HepG2 (cell line): ENCODE measurements around the gene ZMPSTE24. TPM values are rescaled to one million over a fixed set of nuclear protein-coding genes. Genes with fewer than 3 reads are reported as not detected.

ENCODE experiments used
- AGO2 ChIP-seq: fragments of 200-400 bp; formaldehyde crosslinking; optimal IDR thresholded peaks from 2 replicates; pipeline ENCODE3; 2017; ENCODE audit warnings: mild to moderate bottlenecking, low read depth, low read length, moderate library complexity
- HDAC1 ChIP-seq: sonication (generic); formaldehyde crosslinking; IDR thresholded peaks from 2 replicates; pipeline ENCODE4 v1.5.1; 2020; ENCODE audit warnings: mild to moderate bottlenecking, missing genetic modification reagents
- HNRNPLL ChIP-seq: fragments of 200-400 bp; formaldehyde crosslinking; IDR thresholded peaks from 2 replicates; pipeline ENCODE4 v1.6.1; 2017; ENCODE audit warnings: mild to moderate bottlenecking, low read depth, low read length; ENCODE audit not compliant: poor library complexity, severe bottlenecking
- JUN ChIP-seq: sonication (generic); formaldehyde crosslinking; IDR thresholded peaks from 2 replicates; pipeline ENCODE4 v1.4.0; 2020; ENCODE audit warnings: mild to moderate bottlenecking, missing genetic modification reagents
- ZBTB3 ChIP-seq: sonication (generic); formaldehyde crosslinking; IDR thresholded peaks from 2 replicates; pipeline ENCODE4 v1.4.0; 2020; ENCODE audit warnings: low read depth, mild to moderate bottlenecking, moderate library complexity, missing genetic modification reagents, borderline replicate concordance
- ZBTB42 ChIP-seq: sonication (generic); formaldehyde crosslinking; IDR thresholded peaks from 2 replicates; pipeline ENCODE4 v1.5.0; 2020; ENCODE audit warnings: mild to moderate bottlenecking, missing genetic modification reagents
- ZFY ChIP-seq: sonication (generic); formaldehyde crosslinking; IDR thresholded peaks from 2 replicates; pipeline ENCODE4 v1.4.0; 2020; ENCODE audit warnings: missing genetic modification reagents
- ZNF225 ChIP-seq: sonication (generic); formaldehyde crosslinking; IDR thresholded peaks from 2 replicates; pipeline ENCODE4 v1.4.0; 2020; ENCODE audit warnings: mild to moderate bottlenecking, missing genetic modification reagents
- ZNF850 ChIP-seq: sonication (generic); formaldehyde crosslinking; conservative IDR thresholded peaks from 2 replicates; pipeline ENCODE4 v1.9.0; 2021; ENCODE audit warnings: mild to moderate bottlenecking, missing genetic modification reagents
- polyA plus RNA-seq, 8 experiments: library from polyadenylated mRNA; depleted of rRNA in 3 of 8; stranded (reverse) in 7 of 8; unstranded in 1 of 8; fragments of >200 nt; fragmentation: Illumina TruSeq in 4 of 8; extraction: Trizol in 4 of 8; gene quantifications; 2 replicates each; pipeline versions ENCODE4 v1.2.1 to v1.2.3, GENCODE V29; 2011 to 2016; ENCODE audit warnings: low read depth in 4 of 8, missing spikeins in 1 of 8, mixed read lengths in 1 of 8; ENCODE audit not compliant: insufficient read depth in 1 of 8
- total RNA-seq, 5 experiments: library from RNA; depleted of rRNA; stranded (reverse); fragments of >200 nt; fragmentation: Illumina TruSeq; extraction: Trizol; gene quantifications; 2 replicates each; pipeline ENCODE4 v1.2.3, GENCODE V29; 2016; ENCODE audit warnings: low read depth in 1 of 5
- TF ChIP-seq, protein P1 (sequence below): sonication (generic); formaldehyde crosslinking; IDR thresholded peaks from 2 replicates; pipeline ENCODE4 v1.5.0; 2020; ENCODE audit warnings: mild to moderate bottlenecking, missing genetic modification reagents, borderline replicate concordance
- TF ChIP-seq, protein P2 (sequence below): sonication (generic); formaldehyde crosslinking; IDR thresholded peaks from 2 replicates; pipeline ENCODE4 v1.5.0; 2020; ENCODE audit warnings: mild to moderate bottlenecking, low read depth, missing genetic modification reagents, borderline replicate concordance
- TF ChIP-seq, protein P3 (sequence below): sonication (generic); formaldehyde crosslinking; IDR thresholded peaks from 2 replicates; pipeline ENCODE4 v1.4.0; 2020; ENCODE audit warnings: mild to moderate bottlenecking, missing genetic modification reagents

ZMPSTE24 gene
- total and polyA plus RNA-seq, 2 of the 13 experiments (the other 11 are each of a cell fraction or from before 2014, with no cell fraction given), result 13.6 to 60.2 TPM

DNA sequence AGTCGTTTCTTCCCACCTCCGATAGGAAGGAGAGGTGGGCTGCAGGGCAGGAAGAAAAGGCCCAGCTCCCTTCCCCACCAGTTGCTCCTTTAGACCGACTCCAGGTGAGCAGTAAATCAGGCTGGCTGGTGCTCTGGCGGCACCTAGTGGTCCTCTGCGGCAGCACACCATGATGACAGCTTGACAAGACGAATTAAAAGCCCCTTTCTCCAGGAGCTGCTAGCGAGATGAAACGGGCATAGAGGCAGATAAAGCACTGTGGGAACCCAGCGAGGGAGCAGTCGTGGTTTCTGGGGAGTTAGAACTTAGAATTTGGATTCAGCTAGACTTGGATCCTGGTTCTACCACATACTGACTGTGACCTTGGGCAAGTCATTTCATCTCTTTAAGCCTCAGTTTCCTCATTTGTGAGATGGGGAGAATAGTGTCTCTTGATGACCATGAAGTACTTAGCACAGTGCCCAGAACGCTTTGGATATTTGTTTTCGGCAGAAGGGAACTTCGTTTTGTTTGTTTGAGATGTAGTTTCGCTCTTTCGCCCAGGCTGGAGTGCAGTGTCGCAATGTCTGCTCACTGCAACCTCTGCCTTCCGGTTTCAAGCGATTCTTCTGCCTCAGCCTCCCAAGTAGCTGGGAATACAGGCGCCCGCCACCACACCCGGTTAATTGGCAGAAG is 80.8 kb downstream of the ZMPSTE24 start (continued):
- TF ChIP-seq, protein P1, sequence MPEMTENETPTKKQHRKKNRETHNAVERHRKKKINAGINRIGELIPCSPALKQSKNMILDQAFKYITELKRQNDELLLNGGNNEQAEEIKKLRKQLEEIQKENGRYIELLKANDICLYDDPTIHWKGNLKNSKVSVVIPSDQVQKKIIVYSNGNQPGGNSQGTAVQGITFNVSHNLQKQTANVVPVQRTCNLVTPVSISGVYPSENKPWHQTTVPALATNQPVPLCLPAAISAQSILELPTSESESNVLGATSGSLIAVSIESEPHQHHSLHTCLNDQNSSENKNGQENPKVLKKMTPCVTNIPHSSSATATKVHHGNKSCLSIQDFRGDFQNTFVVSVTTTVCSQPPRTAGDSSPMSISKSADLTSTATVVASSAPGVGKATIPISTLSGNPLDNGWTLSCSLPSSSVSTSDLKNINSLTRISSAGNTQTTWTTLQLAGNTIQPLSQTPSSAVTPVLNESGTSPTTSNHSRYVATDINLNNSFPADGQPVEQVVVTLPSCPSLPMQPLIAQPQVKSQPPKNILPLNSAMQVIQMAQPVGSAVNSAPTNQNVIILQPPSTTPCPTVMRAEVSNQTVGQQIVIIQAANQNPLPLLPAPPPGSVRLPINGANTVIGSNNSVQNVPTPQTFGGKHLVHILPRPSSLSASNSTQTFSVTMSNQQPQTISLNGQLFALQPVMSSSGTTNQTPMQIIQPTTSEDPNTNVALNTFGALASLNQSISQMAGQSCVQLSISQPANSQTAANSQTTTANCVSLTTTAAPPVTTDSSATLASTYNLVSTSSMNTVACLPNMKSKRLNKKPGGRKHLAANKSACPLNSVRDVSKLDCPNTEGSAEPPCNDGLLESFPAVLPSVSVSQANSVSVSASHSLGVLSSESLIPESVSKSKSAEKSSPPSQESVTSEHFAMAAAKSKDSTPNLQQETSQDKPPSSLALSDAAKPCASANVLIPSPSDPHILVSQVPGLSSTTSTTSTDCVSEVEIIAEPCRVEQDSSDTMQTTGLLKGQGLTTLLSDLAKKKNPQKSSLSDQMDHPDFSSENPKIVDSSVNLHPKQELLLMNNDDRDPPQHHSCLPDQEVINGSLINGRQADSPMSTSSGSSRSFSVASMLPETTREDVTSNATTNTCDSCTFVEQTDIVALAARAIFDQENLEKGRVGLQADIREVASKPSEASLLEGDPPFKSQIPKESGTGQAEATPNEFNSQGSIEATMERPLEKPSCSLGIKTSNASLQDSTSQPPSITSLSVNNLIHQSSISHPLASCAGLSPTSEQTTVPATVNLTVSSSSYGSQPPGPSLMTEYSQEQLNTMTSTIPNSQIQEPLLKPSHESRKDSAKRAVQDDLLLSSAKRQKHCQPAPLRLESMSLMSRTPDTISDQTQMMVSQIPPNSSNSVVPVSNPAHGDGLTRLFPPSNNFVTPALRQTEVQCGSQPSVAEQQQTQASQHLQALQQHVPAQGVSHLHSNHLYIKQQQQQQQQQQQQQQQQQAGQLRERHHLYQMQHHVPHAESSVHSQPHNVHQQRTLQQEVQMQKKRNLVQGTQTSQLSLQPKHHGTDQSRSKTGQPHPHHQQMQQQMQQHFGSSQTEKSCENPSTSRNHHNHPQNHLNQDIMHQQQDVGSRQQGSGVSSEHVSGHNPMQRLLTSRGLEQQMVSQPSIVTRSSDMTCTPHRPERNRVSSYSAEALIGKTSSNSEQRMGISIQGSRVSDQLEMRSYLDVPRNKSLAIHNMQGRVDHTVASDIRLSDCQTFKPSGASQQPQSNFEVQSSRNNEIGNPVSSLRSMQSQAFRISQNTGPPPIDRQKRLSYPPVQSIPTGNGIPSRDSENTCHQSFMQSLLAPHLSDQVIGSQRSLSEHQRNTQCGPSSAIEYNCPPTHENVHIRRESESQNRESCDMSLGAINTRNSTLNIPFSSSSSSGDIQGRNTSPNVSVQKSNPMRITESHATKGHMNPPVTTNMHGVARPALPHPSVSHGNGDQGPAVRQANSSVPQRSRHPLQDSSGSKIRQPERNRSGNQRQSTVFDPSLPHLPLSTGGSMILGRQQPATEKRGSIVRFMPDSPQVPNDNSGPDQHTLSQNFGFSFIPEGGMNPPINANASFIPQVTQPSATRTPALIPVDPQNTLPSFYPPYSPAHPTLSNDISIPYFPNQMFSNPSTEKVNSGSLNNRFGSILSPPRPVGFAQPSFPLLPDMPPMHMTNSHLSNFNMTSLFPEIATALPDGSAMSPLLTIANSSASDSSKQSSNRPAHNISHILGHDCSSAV (CRISPR knock-in tag), result no peak
- TF ChIP-seq JUN, result no peak
- TF ChIP-seq, protein P2, sequence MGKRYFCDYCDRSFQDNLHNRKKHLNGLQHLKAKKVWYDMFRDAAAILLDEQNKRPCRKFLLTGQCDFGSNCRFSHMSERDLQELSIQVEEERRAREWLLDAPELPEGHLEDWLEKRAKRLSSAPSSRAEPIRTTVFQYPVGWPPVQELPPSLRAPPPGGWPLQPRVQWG (CRISPR knock-in tag), result no peak
- TF ChIP-seq ZNF225 (CRISPR knock-in tag), result no peak
- TF ChIP-seq ZBTB42 (CRISPR knock-in tag), result no peak
- TF ChIP-seq, protein P3, sequence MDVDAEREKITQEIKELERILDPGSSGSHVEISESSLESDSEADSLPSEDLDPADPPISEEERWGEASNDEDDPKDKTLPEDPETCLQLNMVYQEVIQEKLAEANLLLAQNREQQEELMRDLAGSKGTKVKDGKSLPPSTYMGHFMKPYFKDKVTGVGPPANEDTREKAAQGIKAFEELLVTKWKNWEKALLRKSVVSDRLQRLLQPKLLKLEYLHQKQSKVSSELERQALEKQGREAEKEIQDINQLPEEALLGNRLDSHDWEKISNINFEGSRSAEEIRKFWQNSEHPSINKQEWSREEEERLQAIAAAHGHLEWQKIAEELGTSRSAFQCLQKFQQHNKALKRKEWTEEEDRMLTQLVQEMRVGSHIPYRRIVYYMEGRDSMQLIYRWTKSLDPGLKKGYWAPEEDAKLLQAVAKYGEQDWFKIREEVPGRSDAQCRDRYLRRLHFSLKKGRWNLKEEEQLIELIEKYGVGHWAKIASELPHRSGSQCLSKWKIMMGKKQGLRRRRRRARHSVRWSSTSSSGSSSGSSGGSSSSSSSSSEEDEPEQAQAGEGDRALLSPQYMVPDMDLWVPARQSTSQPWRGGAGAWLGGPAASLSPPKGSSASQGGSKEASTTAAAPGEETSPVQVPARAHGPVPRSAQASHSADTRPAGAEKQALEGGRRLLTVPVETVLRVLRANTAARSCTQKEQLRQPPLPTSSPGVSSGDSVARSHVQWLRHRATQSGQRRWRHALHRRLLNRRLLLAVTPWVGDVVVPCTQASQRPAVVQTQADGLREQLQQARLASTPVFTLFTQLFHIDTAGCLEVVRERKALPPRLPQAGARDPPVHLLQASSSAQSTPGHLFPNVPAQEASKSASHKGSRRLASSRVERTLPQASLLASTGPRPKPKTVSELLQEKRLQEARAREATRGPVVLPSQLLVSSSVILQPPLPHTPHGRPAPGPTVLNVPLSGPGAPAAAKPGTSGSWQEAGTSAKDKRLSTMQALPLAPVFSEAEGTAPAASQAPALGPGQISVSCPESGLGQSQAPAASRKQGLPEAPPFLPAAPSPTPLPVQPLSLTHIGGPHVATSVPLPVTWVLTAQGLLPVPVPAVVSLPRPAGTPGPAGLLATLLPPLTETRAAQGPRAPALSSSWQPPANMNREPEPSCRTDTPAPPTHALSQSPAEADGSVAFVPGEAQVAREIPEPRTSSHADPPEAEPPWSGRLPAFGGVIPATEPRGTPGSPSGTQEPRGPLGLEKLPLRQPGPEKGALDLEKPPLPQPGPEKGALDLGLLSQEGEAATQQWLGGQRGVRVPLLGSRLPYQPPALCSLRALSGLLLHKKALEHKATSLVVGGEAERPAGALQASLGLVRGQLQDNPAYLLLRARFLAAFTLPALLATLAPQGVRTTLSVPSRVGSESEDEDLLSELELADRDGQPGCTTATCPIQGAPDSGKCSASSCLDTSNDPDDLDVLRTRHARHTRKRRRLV (CRISPR knock-in tag), result no peak
- no peak for TF ChIP-seq HNRNPLL
- TF ChIP-seq AGO2, result no peak
- no peak for TF ChIP-seq ZNF850 (CRISPR knock-in tag)
- TF ChIP-seq ZFY (CRISPR knock-in tag), result peak; percentile 46; the same call in 1 of the 2 replicates
- TF ChIP-seq HDAC1 (CRISPR knock-in tag), result no peak
- peak; percentile 69; the same call in 1 of the 2 replicates for TF ChIP-seq ZBTB3 (CRISPR knock-in tag)
